Mucosa of stomach (tissue), 1 donor: ENCODE data around the gene PCSK9.

Source experiments
- H3K27me3 ChIP-seq: one replicate; pipeline ENCODE4 v1.7.0; 2013; ENCODE audit warnings: mild to moderate bottlenecking, low read length; ENCODE audit not compliant: control insufficient read depth, insufficient read depth
- H3K36me3 ChIP-seq: one replicate; pipeline ENCODE4 v1.7.0; 2013; ENCODE audit warnings: low read length; ENCODE audit not compliant: control insufficient read depth, insufficient read depth
- H3K4me1 ChIP-seq: one replicate; pipeline ENCODE4 v1.7.0; 2013; ENCODE audit warnings: mild to moderate bottlenecking, low read length; ENCODE audit not compliant: control insufficient read depth, insufficient read depth
- H3K4me3 ChIP-seq: one replicate; pipeline ENCODE4 v1.7.0; 2013; ENCODE audit warnings: low read length
- H3K9ac ChIP-seq: one replicate; pipeline ENCODE4 v1.7.0; 2013; ENCODE audit warnings: mild to moderate bottlenecking, low read length, moderate library complexity
- H3K9me3 ChIP-seq: one replicate; pipeline ENCODE4 v1.7.0; 2013; ENCODE audit warnings: mild to moderate bottlenecking, low read length, moderate library complexity; ENCODE audit not compliant: control insufficient read depth
- donor health status: Pancreatic carcinoma.

PCSK9 gene

DNA sequence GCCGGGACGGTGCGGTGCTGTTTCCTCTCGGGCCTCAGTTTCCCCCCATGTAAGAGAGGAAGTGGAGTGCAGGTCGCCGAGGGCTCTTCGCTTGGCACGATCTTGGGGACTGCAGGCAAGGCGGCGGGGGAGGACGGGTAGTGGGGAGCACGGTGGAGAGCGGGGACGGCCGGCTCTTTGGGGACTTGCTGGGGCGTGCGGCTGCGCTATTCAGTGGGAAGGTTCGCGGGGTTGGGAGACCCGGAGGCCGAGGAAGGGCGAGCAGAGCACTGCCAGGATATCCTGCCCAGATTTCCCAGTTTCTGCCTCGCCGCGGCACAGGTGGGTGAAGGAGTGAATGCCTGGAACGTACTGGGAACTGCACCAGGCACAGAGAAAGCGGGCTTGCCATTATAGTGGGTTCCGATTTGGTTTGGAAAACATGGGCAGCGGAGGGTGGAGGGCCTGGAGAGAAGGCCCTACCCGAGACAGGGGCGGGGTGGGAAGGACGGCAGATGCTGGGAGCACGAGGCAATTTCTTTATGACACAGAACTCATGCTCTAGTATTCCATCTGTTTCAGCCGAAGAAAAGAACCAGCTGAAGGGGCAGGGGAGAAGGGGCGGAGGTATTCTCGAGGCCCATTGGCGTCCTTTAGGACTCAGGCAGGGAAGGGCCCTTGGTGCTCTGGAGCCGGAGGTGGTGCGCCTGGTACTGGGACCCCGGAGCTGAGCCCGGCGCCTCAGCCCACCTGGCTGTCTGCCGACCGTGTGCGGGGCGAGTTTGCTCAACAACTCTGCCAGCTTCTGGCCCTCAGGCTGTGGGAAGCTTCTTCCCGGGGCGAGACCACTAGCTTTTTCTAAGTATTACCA, 960 bp downstream of the PCSK9 start:
- Histone ChIP-seq H3K4me1 (peaks cover 10% of the 10 kb centered on the region), H3K27me3 (peaks cover 30% of the 10 kb centered on the region), H3K9me3 (no peaks in the 10 kb centered on the region), H3K4me3 (peak overlapping the region; percentile 14), H3K9ac (no peak overlapping the region), H3K36me3 (no peaks in the 10 kb centered on the region)

GRCh38 chr1:55040933-55041494, 1.7 kb downstream of the PCSK9 start:
- Histone ChIP-seq H3K4me1 (peaks cover 10% of the 10 kb centered on the region), H3K36me3 (no peaks in the 10 kb centered on the region), H3K27me3 (peaks cover 30% of the 10 kb centered on the region), H3K9ac (no peak overlapping the region), H3K9me3 (no peaks in the 10 kb centered on the region), H3K4me3 (no peak overlapping the region)

DNA sequence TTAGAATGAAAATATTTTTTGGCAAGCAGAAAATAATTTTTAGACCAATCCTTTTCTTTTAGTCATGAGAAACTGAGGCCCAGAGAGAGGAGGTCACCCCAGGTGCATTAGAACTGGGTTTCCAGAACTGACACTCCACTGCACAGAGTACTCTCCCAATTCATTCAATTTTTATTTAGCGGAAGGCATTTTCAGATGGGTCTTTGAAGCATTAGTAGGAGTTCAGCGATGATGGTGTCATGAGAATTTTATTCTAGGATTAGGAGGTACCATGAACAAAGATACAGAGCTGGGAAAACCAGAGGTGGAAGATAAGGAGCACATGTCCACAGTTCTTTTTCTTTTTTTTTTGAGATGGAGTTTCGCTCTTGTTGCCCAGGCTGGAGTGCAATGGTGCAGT, 2.3 kb downstream of the PCSK9 start:
- Histone ChIP-seq H3K27me3 (peaks cover 30% of the 10 kb centered on the region), H3K36me3 (no peaks in the 10 kb centered on the region), H3K9me3 (no peaks in the 10 kb centered on the region), H3K4me1 (peaks cover 10% of the 10 kb centered on the region), H3K4me3 (no peak overlapping the region), H3K9ac (no peak overlapping the region)

- Histone ChIP-seq H3K4me1 (peaks cover 10% of the 10 kb centered on the region), H3K9ac (no peak overlapping the region), H3K27me3 (peaks cover 25% of the 10 kb centered on the region), H3K9me3 (no peaks in the 10 kb centered on the region), H3K4me3 (no peak overlapping the region), H3K36me3 (no peaks in the 10 kb centered on the region)
Observed at GRCh38 chr1:55043011-55043410, 3.7 kb downstream of the PCSK9 start.

DNA sequence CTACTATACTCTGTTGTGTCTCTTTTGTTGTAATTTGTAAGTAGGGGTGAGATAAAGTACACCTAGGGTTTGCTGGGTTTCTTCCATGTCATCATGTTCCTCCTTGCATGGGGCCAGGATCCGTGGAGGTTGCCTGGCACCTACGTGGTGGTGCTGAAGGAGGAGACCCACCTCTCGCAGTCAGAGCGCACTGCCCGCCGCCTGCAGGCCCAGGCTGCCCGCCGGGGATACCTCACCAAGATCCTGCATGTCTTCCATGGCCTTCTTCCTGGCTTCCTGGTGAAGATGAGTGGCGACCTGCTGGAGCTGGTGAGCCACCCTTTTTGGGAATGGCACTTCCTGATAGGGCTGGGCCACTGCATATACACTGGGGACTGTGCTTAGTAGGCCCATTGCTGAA, 4.4 kb downstream of the PCSK9 start:
- H3K9ac ChIP-seq, result no peak overlapping the region
- no peak overlapping the region for H3K4me3 ChIP-seq
- H3K27me3 ChIP-seq, result peaks cover 19% of the 10 kb centered on the region
- peaks cover 9% of the 10 kb centered on the region for H3K4me1 ChIP-seq
- no peaks in the 10 kb centered on the region for H3K9me3 ChIP-seq
- no peaks in the 10 kb centered on the region for H3K36me3 ChIP-seq

DNA sequence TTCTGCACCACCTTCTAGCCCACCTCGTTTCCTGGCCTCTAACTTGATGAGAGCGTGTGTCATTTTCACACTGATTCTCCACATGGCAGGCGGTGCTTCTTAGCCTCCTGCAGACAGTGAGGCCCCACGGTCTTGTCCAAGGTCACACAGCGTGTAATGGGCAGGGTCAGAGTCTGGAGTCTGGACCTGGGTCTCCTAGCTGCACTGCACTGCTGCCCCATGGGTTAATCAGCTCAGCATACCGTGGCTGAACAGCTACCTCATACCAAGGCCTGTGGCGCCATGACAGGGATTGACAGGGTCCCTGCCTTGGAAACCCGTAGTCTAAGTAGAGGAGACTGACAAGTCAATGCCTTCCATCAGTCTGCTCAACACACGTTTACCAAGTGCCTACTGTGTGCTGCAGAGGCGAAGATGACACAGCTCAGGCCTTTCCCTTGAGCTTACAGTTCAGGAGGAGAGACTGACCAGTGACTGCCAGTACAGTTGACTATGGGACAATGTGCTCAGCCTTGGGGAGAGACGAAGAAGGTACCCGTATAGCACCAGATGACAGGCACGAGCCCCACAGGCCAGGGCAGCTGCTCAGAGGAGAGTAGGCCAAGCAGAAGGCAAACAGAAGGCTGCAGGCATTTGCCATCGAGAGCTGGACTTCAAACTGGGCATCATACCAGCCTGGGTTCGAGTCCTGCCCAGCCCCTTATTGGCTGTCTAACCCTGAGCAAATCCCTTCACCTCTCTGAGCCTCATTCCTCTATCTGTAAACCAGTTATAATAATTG, 5.5 kb downstream of the PCSK9 start:
- no peaks in the 10 kb centered on the region for H3K36me3 ChIP-seq
- no peaks in the 10 kb centered on the region for H3K9me3 ChIP-seq
- H3K27me3 ChIP-seq, result peaks cover 11% of the 10 kb centered on the region
- no peak overlapping the region for H3K9ac ChIP-seq
- H3K4me1 ChIP-seq, result peaks cover 3% of the 10 kb centered on the region
- H3K4me3 ChIP-seq, result no peak overlapping the region

- no peaks in the 10 kb centered on the region for H3K36me3 ChIP-seq
- H3K4me3 ChIP-seq, result no peak overlapping the region
- peaks cover 3% of the 10 kb centered on the region for H3K4me1 ChIP-seq
- no peaks in the 10 kb centered on the region for H3K9me3 ChIP-seq
- peaks cover 7% of the 10 kb centered on the region for H3K27me3 ChIP-seq
- no peak overlapping the region for H3K9ac ChIP-seq
Observed at GRCh38 chr1:55045430-55045829, 6.1 kb downstream of the PCSK9 start.

DNA sequence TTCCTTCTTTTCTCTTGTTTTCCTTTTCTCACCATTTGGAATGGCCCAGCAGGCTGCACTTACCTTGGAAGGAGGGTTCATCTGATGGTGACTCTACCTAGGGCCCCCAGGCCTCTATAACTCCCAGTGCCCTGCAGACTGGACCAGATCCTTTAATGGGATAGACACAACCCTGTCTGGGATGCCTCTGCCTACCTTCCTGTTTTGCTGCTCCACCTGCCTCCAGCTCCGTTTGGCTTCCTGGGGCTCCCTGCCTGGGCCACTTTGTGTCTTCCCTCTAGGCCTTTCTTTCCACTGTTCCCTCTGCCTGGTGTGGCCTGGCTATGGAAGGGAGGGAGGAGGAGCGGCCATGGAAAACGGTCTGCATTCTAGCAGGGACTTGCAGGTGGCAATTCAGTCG, 7.5 kb downstream of the PCSK9 start:
- H3K4me3 ChIP-seq, result no peak overlapping the region
- no peaks in the 10 kb centered on the region for H3K36me3 ChIP-seq
- no peaks in the 10 kb centered on the region for H3K4me1 ChIP-seq
- H3K27me3 ChIP-seq, result no peaks in the 10 kb centered on the region
- no peak overlapping the region for H3K9ac ChIP-seq
- no peaks in the 10 kb centered on the region for H3K9me3 ChIP-seq

DNA sequence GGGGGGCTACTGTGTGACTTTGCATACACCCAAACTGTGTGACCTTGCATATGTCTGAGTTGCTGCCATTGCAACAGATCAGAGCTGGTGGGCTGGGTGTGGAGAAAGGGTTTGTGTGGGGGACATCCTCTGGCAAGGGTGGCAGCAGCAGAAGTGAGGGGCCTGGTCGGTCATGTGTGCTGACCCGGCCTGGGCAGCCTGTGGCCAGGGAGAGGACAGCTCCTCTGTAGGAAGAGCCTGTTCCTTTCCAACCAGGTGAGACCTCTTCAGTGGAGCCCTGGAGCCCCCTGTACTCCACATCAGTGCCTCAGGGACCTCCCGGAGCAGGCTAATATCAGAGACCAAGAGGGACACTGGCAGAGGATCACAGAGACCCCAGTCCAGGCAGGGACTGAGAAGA, 8.3 kb downstream of the PCSK9 start:
- no peak overlapping the region for H3K4me3 ChIP-seq
- H3K36me3 ChIP-seq, result no peaks in the 10 kb centered on the region
- no peaks in the 10 kb centered on the region for H3K9me3 ChIP-seq
- no peaks in the 10 kb centered on the region for H3K27me3 ChIP-seq
- no peaks in the 10 kb centered on the region for H3K4me1 ChIP-seq
- H3K9ac ChIP-seq, result no peak overlapping the region

- H3K27me3 ChIP-seq, result no peaks in the 10 kb centered on the region
- H3K9me3 ChIP-seq, result no peaks in the 10 kb centered on the region
- no peaks in the 10 kb centered on the region for H3K4me1 ChIP-seq
- H3K9ac ChIP-seq, result no peak overlapping the region
- no peak overlapping the region for H3K4me3 ChIP-seq
- no peaks in the 10 kb centered on the region for H3K36me3 ChIP-seq
Observed at GRCh38 chr1:55048453-55049270, 9.3 kb downstream of the PCSK9 start.

DNA sequence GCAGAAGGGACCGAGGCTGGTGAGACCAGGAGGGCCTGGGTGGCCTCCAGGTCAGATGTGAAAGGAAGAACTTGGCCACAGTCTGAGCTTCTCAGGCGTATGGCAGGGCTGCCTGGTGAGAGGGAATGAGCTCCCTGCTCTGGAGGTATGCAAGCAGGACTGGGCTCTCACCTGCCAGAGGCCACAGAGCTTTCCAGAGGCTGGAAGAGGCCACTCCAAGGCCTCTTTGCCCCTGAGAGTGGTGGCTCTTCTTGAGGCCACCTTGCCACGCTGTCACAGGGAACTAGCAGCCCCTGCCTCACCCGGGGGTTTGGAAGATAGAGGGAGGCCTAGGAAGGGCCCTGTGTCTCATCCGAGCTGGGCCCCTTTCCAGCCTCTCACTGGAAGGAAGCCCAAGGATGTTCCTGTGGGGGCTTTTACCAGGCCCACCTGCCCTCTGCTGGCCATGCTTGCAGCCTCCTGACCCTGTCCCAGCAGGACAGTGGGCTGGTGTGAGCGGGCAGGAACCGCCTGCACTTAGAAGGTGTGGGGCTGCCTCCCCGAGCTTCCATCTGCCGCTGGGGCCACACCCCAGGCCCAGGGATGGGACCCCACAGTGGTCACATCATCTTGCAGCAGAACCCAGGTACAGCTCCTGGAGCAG, 10.0 kb downstream of the PCSK9 start:
- H3K27me3 ChIP-seq, result no peaks in the 10 kb centered on the region
- no peaks in the 10 kb centered on the region for H3K4me1 ChIP-seq
- H3K36me3 ChIP-seq, result no peaks in the 10 kb centered on the region
- H3K4me3 ChIP-seq, result no peak overlapping the region
- H3K9me3 ChIP-seq, result no peaks in the 10 kb centered on the region
- H3K9ac ChIP-seq, result no peak overlapping the region
